HG03175 (cell line): ENCODE results near the gene RGS7.
"Not testable (repeated sequence)": the region's sequence is repeated elsewhere in the genome, so short reads cannot be mapped to it uniquely, and the experiment has no call there.

Experiments
- ATAC-seq: cut with Tn5 transposase; IDR thresholded peaks from one replicate; pipeline ENCODE4 v1.9.1; 2021; ENCODE audit warnings: mild to moderate bottlenecking, moderate library complexity; ENCODE audit not compliant: unreplicated experiment

Gene RGS7

DNA sequence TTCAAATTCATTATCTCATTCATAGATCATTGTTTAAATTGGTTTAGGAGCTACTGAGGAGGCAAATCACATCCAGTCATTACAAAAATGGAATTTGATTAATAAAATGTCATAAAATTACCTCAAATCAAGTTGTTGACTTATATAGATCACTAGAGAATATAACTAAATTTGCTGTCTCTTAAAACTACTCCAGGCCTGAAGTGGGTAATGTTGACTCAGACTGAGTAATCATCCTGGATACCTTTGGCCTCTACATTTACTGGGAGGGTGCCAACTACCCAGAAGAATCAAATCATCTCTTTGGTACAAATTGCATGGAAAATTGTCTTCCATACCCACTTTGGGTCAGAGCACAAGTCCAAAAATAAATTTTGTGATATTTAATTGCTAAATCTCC lies 553.9 kb downstream of the RGS7 start:
- no peak for ATAC-seq

DNA sequence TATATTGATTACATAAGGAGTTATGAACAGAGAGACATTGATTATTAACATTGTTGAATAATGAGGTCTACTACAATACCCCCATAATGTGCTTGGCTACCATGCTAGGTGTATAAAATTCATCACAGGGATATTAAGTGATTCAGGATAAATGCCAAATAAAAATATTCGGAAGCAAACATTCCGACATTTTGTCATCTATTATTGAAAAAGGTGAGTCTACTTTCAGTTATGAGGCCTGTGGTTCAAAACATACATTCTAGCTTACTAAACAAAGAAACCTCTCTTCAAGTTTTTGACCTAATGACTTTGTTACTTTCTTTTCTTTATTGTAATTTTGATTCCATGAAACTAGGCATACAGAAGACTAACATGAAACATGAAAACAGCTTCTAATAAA lies 554.7 kb downstream of the RGS7 start:
- no peak for ATAC-seq

DNA sequence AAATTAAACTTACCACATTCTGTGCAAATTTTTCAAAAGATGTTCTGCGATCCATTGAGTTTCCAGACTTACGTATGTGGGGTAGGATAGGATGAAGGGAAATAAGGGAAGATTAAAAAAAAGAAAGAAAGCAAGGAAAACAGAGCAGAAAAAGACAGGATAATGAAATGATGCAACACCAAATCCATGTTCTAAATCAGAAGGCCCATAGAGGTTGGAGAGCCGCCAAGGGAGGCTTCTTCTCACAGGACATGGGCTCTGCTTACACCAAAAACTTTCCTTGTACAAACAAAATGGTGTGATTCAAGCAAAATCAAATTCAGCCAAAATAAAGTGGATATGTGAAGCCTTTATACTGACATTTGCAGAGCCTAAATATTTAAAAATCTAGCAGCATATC lies 555.6 kb downstream of the RGS7 start:
- no peak for ATAC-seq

DNA sequence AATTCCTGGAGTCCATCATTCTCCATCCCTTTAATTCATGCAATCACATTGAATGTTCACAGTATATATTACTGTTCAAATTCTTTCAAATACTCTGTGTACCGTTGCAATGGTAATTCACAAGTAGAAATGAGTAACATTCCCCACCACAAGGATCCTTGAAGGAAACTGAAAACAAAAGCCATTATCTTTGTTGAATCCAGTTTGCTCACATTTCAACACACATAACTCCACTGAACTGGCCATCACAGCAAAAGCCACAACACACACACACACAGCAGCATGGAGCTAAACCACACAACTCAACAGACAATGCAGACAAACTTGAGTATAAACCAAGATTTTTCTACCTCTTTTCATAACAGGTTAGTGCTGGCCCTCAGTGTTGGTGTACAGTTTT lies 556.7 kb downstream of the RGS7 start:
- ATAC-seq = no peak

DNA sequence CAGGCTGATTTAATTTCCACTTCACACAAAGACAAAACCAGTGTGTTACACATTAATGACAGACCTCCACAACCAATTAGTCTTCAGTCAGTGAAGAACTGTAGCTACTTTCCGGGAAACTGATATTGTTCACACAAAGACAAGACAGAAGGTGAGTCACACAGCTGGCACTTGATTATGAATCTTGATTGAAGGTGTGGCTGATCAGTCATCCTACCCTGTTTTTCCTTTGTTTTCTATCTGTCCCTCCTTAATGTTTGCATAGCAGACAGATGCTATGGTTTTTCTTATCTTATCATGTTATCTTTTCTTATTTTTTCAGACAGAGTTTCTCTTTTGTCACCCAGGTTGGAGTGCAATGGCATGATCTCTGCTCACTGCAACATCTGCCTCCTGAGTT lies 560.0 kb downstream of the RGS7 start:
- no peak for ATAC-seq

DNA sequence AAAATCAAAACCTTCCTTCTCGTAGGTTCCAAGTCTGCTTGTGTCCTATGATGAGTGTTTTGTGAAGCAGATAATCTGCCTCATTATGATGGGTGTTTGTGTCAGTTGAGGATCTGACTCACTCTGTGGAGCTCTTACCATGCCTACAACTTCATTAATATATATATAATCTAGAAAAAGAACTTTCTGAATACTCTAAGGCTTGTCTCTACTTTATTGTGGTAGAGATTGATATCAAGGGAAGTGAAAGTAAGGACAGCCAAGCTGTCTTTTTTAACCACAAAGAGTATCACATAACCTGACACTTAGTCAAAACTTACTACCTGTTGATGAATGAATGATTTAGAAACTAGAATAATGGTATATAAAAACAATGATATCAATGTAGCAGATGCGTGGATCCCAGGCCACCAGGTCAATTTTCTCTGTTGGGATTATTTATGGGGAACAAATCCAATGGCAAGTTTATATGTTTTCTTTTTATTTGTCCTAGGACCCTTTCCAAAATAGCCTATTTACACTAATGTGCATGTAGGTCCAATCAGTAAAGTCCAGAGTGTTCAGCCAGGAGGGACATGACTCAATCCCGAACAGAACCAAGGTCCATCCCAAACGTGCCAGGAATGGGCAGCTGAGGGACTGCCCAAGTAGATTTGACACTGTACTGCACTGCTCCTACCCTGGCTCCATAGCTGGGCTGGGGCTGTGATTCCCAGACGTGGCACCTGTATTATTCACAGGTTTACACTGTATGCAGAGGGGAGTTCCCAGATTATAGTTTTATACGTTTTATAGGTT lies 562.8 kb downstream of the RGS7 start:
- peak; percentile 95 for ATAC-seq

DNA sequence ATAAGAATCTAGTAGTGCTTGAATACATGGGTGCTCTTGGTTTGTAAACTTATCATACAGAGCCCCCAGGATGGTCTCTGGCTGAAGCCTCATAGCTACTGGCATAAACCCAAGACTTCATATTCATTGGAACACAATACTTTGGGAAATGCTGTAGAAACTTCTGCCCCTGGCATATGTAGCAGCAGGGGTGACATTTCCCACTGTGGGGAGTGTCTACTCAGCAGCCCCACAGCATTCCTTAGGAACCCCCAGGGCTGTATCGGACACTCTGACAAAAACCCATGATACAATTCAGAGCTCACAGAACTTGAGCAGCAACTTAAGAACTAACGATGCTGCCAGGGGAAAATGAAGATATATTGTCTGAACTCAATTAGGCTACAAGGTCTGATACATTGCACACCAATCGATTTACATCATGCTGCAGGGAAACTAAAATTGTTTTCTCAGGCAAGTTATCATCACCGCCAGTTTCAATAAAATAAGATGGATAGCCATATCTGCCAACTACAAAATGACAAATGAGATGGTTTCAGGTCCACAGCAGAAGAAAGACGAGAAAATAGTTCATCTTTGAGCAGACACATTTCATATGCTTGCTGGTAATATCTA lies 564.0 kb downstream of the RGS7 start:
- ATAC-seq = no peak

DNA sequence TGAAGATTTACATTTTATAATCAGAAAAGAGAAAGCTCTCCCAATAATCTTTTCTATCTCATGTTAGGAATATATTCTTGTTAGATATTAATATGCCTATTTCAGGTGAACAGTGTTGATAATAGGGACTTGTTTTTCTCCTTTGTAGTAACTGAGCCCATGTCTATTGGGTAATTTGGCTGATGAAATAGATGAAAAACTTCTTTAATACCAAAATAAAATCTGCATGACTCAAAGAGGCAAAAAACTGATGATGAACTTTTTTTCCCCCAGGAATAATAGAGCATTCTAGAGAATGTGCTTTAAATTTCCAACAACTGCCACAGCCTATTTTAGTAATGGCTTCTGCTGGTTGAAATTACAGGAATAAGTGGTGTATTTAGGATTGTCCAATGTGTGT lies 566.1 kb downstream of the RGS7 start:
- ATAC-seq = no peak

DNA sequence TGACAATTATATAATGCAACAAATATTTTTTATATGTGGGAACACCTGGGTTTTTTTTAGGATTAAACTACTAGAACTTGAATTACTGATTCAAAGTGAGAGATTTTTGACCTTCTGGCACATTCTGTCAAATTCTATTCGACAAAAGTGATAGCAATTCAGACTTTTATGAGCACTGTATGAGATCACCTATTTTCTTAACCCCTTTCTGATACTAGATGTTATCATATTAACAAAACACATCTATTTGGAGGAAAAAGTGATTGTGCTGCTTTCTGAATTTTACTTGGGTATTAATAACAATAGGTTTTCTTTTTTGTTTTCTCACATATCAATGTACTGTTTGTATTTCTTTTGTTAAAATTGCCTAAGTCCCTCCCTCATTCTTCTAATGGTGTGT lies 570.1 kb downstream of the RGS7 start:
- ATAC-seq = no peak

DNA sequence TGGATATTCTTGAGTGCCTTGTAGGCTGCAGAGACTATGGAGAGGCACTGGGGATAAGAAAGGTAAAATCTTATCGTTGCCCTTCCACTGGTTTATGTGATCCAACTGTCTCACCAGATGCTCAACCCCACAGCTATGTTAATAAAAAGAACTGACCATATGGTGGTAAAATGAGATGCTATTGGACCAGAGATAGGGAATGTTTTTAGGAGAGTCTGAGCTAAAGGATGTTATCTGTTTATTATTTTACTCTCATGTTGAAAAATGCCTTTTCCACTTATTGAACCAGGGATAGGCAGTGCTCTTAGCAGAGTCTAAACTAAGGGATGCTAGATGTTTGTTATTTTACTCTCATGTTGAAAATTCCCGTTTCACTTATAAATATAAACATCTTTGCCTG lies 572.2 kb downstream of the RGS7 start:
- ATAC-seq = no peak

DNA sequence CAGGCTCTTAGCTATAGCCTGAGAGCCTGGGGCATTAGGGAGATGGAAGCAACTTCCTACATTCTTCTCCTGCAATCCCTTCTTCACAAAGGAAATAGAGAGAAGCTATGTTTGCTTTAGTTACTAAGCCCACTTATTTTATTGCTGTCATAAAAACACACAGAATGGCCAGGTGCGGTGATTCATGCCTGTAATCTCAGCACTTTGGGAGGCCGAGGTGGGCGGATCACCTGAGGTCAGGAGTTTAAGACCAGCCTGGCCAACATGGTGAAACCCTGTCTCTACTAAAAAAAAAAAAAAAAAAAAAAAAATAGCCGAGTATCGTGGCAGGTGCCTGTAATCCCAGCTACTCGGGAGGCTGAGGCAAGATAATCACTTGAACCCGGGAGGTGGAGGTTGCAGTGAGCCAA lies 573.3 kb downstream of the RGS7 start:
- not testable (repeated sequence) for ATAC-seq

DNA sequence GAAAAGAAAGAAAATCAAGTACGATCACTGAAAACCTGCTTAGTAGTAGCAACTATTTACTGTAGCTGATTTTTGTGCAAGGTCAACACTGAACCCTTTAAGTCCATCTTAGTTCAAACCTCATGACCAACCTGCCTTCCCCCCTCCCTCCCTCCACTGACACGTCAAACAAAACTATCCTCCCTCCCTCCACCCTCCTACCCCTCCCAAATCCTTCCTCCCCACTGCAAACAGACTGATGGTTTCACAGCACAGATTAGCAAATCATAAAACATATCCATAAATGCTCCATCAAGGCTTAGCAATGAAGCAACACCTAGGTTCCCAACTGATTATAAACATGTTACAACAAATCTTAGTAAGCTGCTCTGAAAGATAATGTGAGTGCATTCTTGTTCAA lies 580.8 kb downstream of the RGS7 start:
- no peak for ATAC-seq

DNA sequence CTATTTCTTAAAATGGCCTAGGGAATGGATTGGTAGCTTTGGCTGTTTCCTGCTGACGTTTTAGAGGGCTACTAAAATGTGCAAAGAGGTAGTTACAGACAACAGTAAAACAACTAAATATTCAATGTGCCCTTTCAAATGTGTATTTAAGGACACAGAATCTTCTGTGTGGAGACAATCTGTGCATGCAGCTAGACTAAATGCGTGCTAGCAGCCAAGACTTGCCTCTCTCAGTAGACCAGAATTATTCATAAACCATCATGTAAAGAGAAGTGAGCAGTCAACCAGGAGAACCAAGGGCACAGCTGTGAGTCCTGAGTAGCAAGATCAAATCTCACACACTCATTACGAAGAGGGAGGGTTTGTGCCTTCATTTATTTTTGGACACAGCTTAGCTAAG lies 584.9 kb downstream of the RGS7 start:
- ATAC-seq = no peak

DNA sequence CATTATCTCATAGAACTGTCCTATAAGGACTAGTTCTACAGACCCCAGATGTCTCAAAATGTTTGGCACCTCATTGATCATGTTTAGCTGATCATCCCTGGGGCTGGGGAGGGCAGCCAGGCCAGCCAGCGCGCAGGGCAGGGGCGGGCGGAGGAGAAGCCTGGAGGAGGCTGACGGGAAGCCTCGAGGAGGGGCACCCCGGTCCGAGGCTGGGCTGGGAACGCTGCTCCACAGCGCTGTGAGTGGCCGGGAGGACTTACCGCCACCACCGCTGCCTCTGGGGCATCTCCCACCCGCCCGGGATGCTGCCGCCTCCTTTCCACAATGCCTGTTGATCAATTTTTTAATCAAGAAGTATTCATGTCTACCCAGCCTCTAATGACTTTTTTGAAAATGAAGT lies 585.6 kb downstream of the RGS7 start:
- no peak for ATAC-seq

DNA sequence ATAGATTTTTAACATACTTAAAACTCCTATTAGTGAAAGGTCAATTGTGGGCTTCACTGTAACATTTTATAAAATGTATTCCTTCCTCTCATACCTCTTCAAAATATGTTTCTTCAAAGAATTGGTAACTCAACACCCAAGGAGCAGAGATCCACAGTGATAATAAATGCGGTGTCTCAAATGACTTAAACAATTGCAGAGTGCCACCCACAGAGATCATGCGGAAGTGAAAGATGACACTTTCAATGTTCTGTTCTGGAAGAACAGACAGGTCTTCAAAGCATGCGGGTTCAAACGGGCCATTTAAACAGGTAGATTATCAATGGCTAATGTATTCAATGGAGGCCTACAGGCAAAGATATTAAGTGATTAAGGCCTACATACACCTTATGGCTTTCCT lies 588.0 kb downstream of the RGS7 start:
- no peak for ATAC-seq

DNA sequence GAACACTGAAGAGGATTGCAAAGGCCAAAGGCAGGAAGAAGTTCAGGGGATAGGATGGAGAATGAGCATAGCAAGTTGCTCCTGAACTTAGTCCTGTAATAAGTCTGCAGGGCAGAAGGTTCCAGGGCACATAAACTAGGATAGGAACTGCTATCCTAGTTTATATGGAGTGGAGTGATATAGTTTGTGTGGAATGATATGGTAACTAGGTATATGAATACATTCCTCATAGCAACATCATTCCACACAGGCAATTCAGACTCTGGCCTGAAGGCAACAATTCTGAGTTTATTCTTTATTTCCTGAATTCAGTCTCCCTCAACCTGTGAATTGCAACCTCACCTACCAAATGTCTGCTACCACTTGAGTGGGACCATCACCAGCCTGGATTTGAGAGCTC lies 590.2 kb downstream of the RGS7 start:
- ATAC-seq = no peak

DNA sequence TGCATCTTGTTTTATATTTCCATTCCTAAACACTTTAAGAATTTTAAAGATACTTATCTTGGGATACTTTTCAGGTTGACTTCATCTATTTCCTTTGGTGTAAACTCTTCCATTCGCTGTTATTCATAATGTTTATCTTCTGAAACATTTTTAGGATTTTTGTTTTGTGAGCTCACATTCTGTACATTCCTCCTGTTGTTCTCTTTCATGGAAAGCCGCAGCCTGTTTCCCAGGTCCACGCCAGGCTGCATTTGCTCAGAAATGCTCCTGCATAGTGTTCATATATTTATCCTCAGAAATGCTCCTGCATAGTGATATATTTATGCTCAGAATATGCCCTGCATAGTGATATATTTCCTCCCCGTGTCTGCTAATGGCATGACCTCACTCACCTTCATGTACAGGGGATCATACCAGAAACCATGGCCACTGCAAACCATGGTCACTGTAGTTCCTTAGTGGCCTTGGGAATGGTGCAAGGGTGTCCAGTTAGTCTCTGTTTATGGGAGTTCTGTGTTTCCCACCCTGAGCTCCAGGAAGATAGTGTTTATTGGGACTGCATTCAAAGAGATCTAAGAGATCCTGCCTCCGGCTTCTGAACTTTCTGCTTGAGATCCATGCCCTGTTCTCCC lies 591.2 kb downstream of the RGS7 start:
- no peak for ATAC-seq

DNA sequence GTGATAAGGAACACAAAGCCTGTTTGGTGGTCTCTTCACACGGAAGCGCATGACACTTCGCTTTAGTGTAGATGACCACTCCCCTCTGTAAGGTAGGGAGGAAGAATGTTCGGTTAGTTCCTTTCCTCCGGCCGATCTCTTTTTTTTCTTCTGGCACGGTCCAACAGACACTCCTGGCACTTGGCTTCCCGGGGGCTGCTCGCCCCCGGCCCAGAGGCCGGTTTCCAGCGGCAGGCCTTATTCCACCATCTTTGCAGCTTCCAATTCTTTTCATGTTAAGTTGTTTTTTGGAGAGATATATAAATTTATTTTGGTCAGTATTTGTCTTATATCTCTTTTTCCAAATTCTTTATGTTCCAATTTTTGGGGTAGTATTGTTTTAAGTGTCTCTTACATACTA lies 593.2 kb downstream of the RGS7 start:
- ATAC-seq = no peak

DNA sequence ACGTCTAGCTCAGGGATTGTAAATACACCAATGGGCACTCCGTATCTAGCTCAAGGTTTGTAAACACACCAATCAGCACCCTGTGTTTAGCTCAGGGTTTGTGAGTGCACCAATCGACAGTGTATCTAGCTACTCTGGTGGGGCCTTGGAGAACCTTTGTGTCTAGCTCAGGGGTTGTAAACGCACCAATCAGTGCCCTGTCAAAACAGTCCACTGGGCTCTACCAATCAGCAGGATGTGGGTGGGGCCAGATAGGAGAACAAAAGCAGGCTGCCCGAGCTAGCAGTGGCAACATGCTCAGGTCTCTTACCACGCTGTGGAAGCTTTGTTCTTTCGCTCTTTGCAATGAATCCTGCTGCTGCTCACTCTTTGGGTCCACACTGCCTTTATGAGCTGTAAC lies 593.9 kb downstream of the RGS7 start:
- not testable (repeated sequence) for ATAC-seq

DNA sequence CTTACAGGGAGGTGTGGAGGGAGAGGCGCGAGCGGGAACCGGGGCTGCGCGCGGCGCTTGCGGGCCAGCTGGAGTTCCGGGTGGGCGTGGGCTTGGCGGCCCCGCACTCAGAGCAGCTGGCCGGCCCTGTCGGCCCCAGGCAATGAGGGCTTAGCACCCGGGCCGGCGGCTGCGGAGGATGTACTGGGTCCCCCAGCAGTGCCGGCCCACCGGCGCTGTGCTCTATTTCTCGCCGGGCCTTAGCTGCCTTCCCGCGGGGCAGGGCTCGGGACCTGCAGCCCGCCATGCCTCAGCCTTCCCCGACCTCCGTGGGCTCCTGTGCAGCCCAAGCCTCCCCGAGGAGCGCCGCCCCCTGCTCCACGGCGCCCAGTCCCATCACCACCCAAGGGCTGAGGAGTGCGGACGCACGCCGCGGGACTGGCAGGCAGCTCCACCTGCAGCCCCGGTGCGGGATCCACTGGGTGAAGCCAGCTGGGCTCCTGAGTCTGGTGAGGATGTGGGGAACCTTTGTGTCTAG lies 594.5 kb downstream of the RGS7 start:
- not testable (repeated sequence) for ATAC-seq

DNA sequence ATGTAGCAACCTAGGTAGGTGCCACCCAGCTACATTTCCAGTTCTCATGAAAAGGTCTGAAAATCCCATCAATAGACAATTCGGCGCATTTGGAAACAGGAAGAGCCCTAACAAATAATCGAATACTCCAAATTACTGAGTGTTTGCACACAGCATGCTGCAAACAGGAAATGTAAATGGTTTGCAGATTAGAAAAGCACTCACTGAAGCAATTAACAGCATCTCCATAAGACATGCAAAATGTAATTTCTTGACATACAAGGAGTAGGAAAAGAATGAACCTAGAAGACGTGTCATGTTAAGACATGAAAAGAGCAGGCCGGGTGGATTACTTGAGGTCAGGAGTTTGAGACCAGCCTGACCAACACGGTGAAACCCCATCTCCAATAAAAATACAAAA lies 598.2 kb downstream of the RGS7 start:
- ATAC-seq = not testable (repeated sequence)

DNA sequence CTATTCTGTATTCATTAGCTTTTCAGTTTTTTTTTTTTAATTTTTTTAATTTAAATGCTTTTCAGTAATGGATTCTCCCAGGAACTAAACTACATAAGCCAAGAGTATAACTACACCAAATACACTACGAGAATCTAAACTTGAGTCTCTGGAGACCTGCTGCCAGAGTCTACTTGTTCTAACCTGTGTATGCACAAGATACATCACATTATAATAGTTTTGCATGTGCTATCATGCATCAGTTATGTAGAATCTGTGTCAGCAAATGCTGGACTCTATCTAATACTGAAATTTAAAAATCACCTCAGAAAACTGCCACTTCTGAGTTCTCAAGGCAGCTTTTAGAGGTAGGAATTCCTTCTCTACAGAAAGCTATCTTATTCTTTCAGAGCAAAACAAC lies 598.7 kb downstream of the RGS7 start:
- ATAC-seq = no peak
